GM19043 (cell line): Measurements from ENCODE around the gene NALF2.
A peak's percentile ranks its signal among the peaks of the same experiment; 100 is the strongest.

Experiments used
- ATAC-seq: cut with Tn5 transposase; IDR thresholded peaks from one replicate; pipeline ENCODE4 v1.9.1; 2021; ENCODE audit warnings: low read depth; ENCODE audit not compliant: unreplicated experiment

Gene NALF2

GRCh38 chrX:69524781-69525363 lies 20.7 kb downstream of the NALF2 start:
- ATAC-seq = no peak

GRCh38 chrX:69530306-69530705 lies 26.2 kb downstream of the NALF2 start:
- ATAC-seq = no peak

GRCh38 chrX:69531031-69531755 lies 27.1 kb downstream of the NALF2 start:
- ATAC-seq = no peak

GRCh38 chrX:69535661-69536060 lies 31.5 kb downstream of the NALF2 start:
- ATAC-seq = no peak

- no peak for ATAC-seq
Measured at GRCh38 chrX:69538321-69538876, 34.3 kb downstream of the NALF2 start.

GRCh38 chrX:69539437-69539836 lies 35.3 kb downstream of the NALF2 start:
- peak; percentile 45 for ATAC-seq

GRCh38 chrX:69541956-69542355 lies 37.8 kb downstream of the NALF2 start:
- ATAC-seq = no peak

GRCh38 chrX:69543572-69543971 lies 39.4 kb downstream of the NALF2 start:
- no peak for ATAC-seq

GRCh38 chrX:69546417-69546816 lies 42.3 kb downstream of the NALF2 start:
- no peak for ATAC-seq

GRCh38 chrX:69546978-69547377 lies 42.9 kb downstream of the NALF2 start:
- ATAC-seq = no peak

GRCh38 chrX:69551421-69552009 lies 47.4 kb downstream of the NALF2 start:
- ATAC-seq = no peak

GRCh38 chrX:69552512-69552911 lies 48.4 kb downstream of the NALF2 start:
- ATAC-seq = no peak
